ENCODE results near the gene KRT24.

The KRT24 gene

GRCh38 chr17:40687106-40687505 lies 16.4 kb downstream of the KRT24 start:
- DNase-seq: no peak

- DNase-seq: no peak
Measured at GRCh38 chr17:40686192-40686591, 17.4 kb downstream of the KRT24 start.

DNA sequence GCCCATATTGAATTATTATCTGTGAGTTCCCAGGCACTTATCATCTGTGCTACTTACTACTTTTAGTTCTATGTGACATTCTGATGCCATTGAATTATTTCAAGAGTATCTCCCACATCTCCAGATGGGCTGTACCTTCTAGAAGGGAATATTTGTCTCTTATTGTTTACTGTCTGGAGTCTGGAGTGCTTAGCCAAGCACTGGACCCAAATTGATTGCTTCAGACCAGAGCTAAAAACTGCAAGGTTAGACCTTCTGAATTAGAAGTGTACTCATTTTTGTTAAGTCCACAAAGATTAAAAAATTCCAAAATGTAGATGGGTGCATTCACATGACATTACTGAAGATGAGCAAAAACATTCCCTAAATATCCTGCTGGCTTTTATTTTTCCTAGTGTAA lies 22.6 kb downstream of the KRT24 start:
- no peak for DNase-seq

DNA sequence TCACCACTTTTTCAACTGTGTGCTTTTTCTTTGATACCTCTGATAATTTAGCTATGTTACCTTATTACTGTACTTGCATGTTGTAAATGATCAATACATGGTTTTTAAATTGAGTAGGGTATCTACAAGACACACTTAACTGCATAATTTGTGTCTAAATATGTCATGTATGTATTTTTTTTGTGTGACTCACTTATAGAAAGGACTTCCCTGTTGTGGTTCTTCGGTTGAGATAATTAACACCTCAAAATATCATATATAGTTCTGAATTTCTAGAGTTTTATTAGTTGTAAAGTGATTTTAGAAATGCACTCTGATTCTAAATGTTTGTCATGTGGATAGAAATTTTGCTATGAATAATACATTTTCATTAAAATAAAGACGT lies 24.0 kb downstream of the KRT24 start:
- no peak for DNase-seq

DNA sequence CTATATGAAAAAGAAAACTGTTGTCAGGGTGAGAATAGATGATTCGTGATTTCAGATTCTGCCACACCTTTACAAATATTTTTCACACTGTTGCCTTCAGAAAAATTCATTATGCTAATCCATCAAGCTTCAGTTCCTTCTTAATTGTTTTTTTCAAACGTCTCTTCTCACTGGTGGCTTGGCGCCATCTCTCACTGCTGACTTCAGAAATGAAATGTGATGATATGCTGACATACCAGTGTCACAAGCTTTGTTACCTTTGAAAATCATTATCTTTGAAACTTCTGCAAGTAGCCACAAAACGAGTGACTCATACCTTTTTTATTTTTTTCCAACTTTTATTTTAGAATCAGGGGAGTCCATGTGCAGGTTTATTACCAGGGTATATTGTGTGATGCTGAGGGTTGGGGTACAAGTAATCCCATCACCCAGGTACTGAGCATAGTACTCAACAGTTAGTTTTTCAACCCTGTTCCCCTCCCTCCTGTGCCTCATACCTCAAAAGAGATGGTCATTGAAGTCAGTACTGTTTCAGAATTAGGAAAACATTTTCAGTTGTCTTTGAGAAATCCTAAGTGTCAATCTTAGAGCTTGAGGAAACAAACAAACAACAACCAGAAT lies 24.5 kb downstream of the KRT24 start:
- DNase-seq: no peak

GRCh38 chr17:40675905-40676304 lies 27.6 kb downstream of the KRT24 start:
- no peak for DNase-seq

GRCh38 chr17:40672654-40673053 lies 30.9 kb downstream of the KRT24 start:
- DNase-seq: no peak

GRCh38 chr17:40671282-40671681 lies 32.3 kb downstream of the KRT24 start:
- DNase-seq: no peak

DNA sequence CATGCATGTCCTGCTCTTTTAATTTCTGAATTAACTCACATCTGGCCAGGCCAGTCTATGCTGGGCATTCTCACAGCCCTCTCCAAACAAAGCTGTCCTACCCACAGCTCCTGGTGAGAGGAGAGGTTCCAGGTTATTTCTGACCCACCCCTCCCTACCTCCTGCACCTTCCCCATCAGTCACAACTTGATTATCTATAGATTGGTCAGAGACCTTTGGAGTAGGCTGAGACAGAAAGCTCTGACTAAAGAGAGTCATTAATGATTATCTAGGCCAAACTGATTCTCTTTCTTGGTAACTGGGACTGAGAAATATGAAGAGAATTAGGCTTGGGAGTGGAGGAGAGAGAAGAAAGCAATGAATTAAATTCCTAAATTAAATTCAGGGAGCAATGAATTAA lies 37.2 kb downstream of the KRT24 start:
- no peak for DNase-seq

DNA sequence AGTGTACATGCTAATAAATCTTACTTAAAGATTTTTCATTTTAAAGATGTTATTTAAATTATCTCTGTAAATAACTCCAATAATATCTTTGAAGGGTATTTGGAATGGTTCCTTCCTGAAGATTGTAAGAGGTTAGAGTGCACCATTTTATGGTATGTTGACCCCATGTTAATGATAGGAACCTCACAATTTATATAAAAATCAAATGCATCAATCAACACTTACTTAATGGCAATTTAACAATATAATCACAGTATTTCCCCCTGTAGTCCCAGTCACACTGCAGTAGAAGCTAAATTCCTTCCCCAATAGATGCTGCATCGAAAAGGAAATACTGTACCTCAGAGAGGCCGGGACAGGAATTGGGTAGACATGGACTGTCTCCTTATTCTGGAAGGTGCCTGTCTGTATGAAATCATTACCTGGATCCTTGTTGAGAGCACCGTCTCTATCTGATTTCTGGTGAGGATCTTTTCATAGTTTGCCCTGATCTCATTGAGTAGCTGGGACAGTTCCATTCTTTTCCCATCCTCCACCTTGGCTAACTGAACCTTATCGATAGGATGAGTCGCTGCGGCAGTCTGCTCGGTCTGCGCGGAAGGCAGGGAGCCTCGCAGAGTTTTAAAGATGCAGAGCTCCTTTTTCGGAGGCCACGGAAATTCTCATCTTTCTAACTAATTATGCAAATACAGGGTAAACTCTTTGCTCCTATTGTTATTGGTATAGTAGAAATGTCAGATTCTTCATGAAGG lies 38.8 kb downstream of the KRT24 start, which contains the start of gene KRT222:
Gene KRT222, minus strand, starts transcription at position 596 of the 752 bp plus-strand sequence. Its CDS starts 78 bp downstream, at position 518.
- DNase-seq: no peak

DNA sequence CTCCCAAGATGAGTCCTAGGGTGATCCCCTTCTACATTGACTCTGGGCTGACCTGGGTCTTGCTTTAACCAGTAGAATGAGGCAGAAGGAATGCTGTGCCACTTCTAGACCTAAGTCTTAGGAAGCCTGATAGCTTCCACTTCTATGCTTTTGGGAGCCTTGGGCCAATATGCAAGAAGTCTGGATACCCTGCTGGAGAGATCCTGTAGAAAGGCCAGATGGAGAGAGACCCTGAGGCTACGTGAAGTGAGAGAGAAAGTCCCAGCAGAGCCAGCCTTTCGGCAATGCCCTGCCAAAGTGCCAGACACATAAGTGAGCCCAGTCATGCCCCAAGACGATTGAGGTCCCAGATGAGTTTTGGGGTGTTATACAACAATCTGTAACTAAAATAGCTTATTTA lies 40.3 kb downstream of the KRT24 start:
- DNase-seq: no peak

DNA sequence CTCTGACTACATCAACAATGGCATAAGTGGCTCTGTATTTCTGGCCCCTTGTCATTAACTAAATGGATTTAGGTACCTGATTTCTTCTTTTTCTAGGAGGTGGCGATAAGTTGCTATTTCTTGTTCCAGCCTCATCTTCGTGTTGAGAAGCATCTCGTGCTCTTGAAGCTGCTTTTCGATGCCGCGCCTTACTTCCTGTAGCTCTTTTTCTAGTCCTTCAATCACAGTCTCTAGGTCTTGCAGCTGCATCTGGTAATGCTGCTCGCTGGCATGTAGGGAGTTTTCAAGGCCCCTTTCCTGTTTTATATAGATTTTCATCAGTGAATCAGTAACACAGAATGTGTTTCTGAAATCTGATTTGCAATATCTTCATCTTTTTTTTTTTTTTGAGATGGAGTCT lies 43.6 kb downstream of the KRT24 start:
- no peak for DNase-seq

GRCh38 chr17:40658396-40658795 lies 45.2 kb downstream of the KRT24 start:
- DNase-seq: no peak

DNA sequence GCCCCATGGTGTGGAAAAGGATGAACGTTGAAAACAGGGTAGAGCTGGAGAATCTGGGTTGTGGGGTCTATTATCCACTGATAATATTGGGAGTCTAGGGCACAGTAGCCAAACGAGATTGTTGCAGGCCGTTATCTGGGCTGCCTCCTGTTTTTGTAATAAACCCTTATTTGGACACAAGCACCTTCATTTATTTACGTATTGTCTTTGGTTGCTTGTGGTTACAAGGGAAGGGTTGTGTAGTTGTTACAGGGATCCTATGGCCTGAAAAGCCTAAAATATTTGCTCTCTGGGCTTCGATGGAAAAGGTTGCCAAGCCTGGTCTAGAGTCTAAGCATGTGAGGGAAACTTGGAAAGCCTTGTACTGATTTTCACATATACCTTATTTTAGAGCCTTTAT lies 51.6 kb downstream of the KRT24 start:
- DNase-seq: no peak

- DNase-seq: no peak
Measured at GRCh38 chr17:40648384-40648968, 55.1 kb downstream of the KRT24 start.

Measured in CD4-positive, alpha-beta T cell treated with Interleukin-10 for 1 hour (primary cell).